Measurements from ENCODE around the gene SLC22A31.

GRCh38 chr16:89168381-89169189 is 31.8 kb downstream of the SLC22A31 start:
- no peak for TF ChIP-seq CTCF (IDR thresholded peaks at IDR 0.05)
- TF ChIP-seq POLR2A (IDR thresholded peaks at IDR 0.05) = no peak
